Right atrium auricular region (tissue), 2 donors: Measurements from ENCODE around the gene TMEM217. TPM values are rescaled to one million over a fixed set of nuclear protein-coding genes. Genes with fewer than 3 reads are reported as not detected.
"Not testable (repeated sequence)": the region's sequence is repeated elsewhere in the genome, so short reads cannot be mapped to it uniquely, and the experiment has no call there.

Experiments used
- DNase-seq: peaks from one replicate; pipeline ENCODE4 v3.0.0-alpha.2; 2019; ENCODE audit warnings: low spot score
- H3K27ac ChIP-seq, 2 donors: fragments of 200-600 bp; sonication (generic); 1 replicate in 1 of 2; 2 replicates in 1 of 2; pipeline ENCODE4 v1.5.1; 2016 to 2019
- H3K27me3 ChIP-seq, 2 donors: fragments of 200-600 bp; sonication (generic); one replicate each; pipeline versions ENCODE4 v1.5.1 to v1.6.0; 2017 to 2019
- H3K36me3 ChIP-seq: fragments of 200-600 bp; sonication (generic); one replicate; pipeline ENCODE4 v1.5.1; 2016
- H3K4me1 ChIP-seq, 2 donors: fragments of 200-600 bp; sonication (generic); one replicate each; pipeline versions ENCODE4 v1.5.1 to v1.6.0; 2017 to 2019
- H3K4me3 ChIP-seq, 2 donors: fragments of 200-600 bp; sonication (generic); 1 replicate in 1 of 2; 2 replicates in 1 of 2; pipeline ENCODE4 v1.5.1; 2017 to 2019; ENCODE audit warnings: mild to moderate bottlenecking in 1 of 2, moderate library complexity in 1 of 2
- H3K9me3 ChIP-seq, 2 donors: fragments of 200-600 bp; sonication (generic); one replicate each; pipeline ENCODE4 v1.5.1; 2019
- CTCF ChIP-seq, 2 donors: fragments of 200-600 bp; sonication (generic); IDR thresholded peaks; one replicate each; pipeline ENCODE4 v1.5.1; 2019; ENCODE audit warnings: antibody characterized with exemption in 2 of 2
- total RNA-seq, 2 donors: library from RNA; depleted of rRNA; stranded (reverse); fragments of >200 nt; gene quantifications; one replicate each; pipeline ENCODE4 v1.1.0, GENCODE V29; 2016

The TMEM217 gene
- total RNA-seq, 2 donors from 2014 or later = 1.3 to 1.4 TPM

GRCh38 chr6:37202788-37203491 lies 55.0 kb downstream of the TMEM217 start:
- Histone ChIP-seq H3K4me1 (no peaks in the 10 kb centered on the region), H3K36me3 (no peaks in the 10 kb centered on the region), H3K27me3 (no peaks in the 10 kb centered on the region), H3K9me3 (no peaks in the 10 kb centered on the region), H3K27ac (no peak overlapping the region), H3K4me3 (no peak overlapping the region)
- no peak for DNase-seq
- no peak for TF ChIP-seq CTCF (IDR thresholded peaks at IDR 0.05)

- H3K36me3 ChIP-seq = no peaks in the 10 kb centered on the region
- no peaks in the 10 kb centered on the region for H3K4me1 ChIP-seq
- no peak overlapping the region for H3K27ac ChIP-seq
- no peak for DNase-seq
- TF ChIP-seq CTCF (IDR thresholded peaks at IDR 0.05) = no peak
- H3K9me3 ChIP-seq = no peaks in the 10 kb centered on the region
- no peaks in the 10 kb centered on the region for H3K27me3 ChIP-seq
- H3K4me3 ChIP-seq = no peak overlapping the region
Measured at GRCh38 chr6:37201726-37202125, 56.2 kb downstream of the TMEM217 start.

GRCh38 chr6:37200085-37200484 lies 57.9 kb downstream of the TMEM217 start:
- no peak for DNase-seq
- Histone ChIP-seq H3K27me3 (no peaks in the 10 kb centered on the region), H3K4me1 (no peaks in the 10 kb centered on the region), H3K9me3 (no peaks in the 10 kb centered on the region), H3K4me3 (no peak overlapping the region), H3K27ac (no peak overlapping the region), H3K36me3 (no peaks in the 10 kb centered on the region)
- no peak for TF ChIP-seq CTCF (IDR thresholded peaks at IDR 0.05)

- not testable (repeated sequence) for H3K9me3 ChIP-seq, H3K27me3 ChIP-seq, H3K4me1 ChIP-seq, H3K4me3 ChIP-seq, H3K27ac ChIP-seq, H3K36me3 ChIP-seq, DNase-seq
Measured at GRCh38 chr6:37196451-37196850, 61.5 kb downstream of the TMEM217 start.

GRCh38 chr6:37194886-37195285 lies 63.1 kb downstream of the TMEM217 start:
- not testable (repeated sequence) for H3K4me3 ChIP-seq, H3K27me3 ChIP-seq, H3K27ac ChIP-seq, H3K4me1 ChIP-seq, H3K9me3 ChIP-seq, H3K36me3 ChIP-seq, DNase-seq

GRCh38 chr6:37192666-37193065 lies 65.3 kb downstream of the TMEM217 start:
- Histone ChIP-seq H3K27ac (no peak overlapping the region), H3K27me3 (no peaks in the 10 kb centered on the region), H3K4me3 (no peak overlapping the region), H3K36me3 (no peaks in the 10 kb centered on the region), H3K4me1 (no peaks in the 10 kb centered on the region), H3K9me3 (no peaks in the 10 kb centered on the region)
- TF ChIP-seq CTCF (IDR thresholded peaks at IDR 0.05) = no peak
- no peak for DNase-seq

- no peak overlapping the region for H3K4me3 ChIP-seq
- H3K27me3 ChIP-seq = no peaks in the 10 kb centered on the region
- H3K27ac ChIP-seq = no peak overlapping the region
- TF ChIP-seq CTCF (IDR thresholded peaks at IDR 0.05) = no peak
- H3K4me1 ChIP-seq = no peaks in the 10 kb centered on the region
- DNase-seq = no peak
- no peaks in the 10 kb centered on the region for H3K36me3 ChIP-seq
- no peaks in the 10 kb centered on the region for H3K9me3 ChIP-seq
Measured at GRCh38 chr6:37190159-37190535, 67.8 kb downstream of the TMEM217 start.
